ENCODE measurements around the gene SLC22A23.

GRCh38 chr6:3324262-3324942, 132.4 kb downstream of the SLC22A23 start:
- TF ChIP-seq CTCF (optimal IDR thresholded peaks at IDR 0.05 in 1 of 3, IDR thresholded peaks at IDR 0.05 in 1 of 3, conservative IDR thresholded peaks at IDR 0.05 in 1 of 3; ENCODE audit: extremely low read depth in 1 of 3, insufficient read depth in 2 of 3, low read length in 3 of 3) (no peak), EZH2 (IDR thresholded peaks at IDR 0.05; ENCODE audit: low read length) (no peak)

Data from keratinocyte (primary cell).